ENCODE measurements around the gene PLEK2. TPM values are rescaled to one million over a fixed set of nuclear protein-coding genes. Genes with fewer than 3 reads are reported as not detected.

PLEK2 gene
- total and polyA plus RNA-seq, 11 donors, result 0.30 to 2.6 (median 0.87) TPM; not detected in 4

DNA sequence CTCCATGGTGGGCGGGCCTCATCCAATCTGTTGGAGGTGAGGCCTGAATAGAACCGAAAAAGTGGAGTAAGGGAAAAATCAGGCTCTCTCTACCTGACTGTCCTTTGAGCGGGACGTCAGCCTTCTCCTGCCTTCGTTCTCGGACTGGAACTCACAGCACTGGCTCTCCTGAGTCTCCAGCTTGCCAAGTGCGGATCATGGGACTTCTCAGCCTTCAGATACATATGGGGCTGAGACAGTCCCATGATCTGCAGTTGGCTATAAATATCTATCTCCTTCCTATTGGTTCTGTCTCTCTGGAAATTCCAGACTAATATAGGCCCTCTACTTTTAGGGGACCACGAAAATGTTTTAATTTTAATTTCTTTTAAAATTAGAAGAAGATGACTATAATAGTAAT, 29.7 kb upstream of the PLEK2 start:
- Histone ChIP-seq H3K4me1 (peaks cover 0 to 26% (median 3%) of the 10 kb centered on the region in 12 donors), H3K9me3 (no peaks in the 10 kb centered on the region), H3K27ac (peak overlapping the region in 3 of 12 donors; percentile 11 to 48 (median 47)), H3K27me3 (no peaks in the 10 kb centered on the region), H3K4me3 (no peak overlapping the region), H3K36me3 (no peaks in the 10 kb centered on the region)
- peak; percentile 48 to 82 (median 58) for ATAC-seq
- intact Hi-C loops (cut with DNase I), result no loop called here
- no peak for TF ChIP-seq POLR2A (IDR thresholded peaks at IDR 0.05)
- TF ChIP-seq, protein P1, sequence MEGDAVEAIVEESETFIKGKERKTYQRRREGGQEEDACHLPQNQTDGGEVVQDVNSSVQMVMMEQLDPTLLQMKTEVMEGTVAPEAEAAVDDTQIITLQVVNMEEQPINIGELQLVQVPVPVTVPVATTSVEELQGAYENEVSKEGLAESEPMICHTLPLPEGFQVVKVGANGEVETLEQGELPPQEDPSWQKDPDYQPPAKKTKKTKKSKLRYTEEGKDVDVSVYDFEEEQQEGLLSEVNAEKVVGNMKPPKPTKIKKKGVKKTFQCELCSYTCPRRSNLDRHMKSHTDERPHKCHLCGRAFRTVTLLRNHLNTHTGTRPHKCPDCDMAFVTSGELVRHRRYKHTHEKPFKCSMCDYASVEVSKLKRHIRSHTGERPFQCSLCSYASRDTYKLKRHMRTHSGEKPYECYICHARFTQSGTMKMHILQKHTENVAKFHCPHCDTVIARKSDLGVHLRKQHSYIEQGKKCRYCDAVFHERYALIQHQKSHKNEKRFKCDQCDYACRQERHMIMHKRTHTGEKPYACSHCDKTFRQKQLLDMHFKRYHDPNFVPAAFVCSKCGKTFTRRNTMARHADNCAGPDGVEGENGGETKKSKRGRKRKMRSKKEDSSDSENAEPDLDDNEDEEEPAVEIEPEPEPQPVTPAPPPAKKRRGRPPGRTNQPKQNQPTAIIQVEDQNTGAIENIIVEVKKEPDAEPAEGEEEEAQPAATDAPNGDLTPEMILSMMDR (IDR thresholded peaks at IDR 0.05), result no peak
- peak in 1 of 5 donors; percentile 74 for DNase-seq
- WGBS, 4 donors, result 61 to 71% (median 66%) methylated on average over 8 of the region's 8 CpGs

DNA sequence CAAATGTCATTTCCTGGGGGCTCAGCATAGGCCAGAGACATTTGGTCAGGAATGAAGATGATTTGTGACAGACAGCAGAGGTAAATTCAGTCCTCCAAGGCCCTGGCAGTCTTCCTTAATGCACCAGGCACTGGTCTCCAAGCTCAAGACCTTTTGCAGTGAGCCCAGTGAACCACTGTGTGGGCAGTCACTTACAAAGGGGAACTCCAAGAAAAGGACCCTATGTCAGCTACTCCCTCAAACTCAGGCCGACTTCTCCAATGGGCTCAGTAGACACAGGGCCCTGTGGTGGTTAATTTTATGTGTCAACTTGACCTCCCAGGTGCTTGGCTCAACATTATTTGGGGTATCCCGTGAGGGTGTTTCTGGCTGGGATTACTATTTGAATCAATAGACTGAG, 29.3 kb upstream of the PLEK2 start:
- H3K4me3 ChIP-seq, result no peak overlapping the region
- peaks cover 0 to 2% (median 0%) of the 10 kb centered on the region in 9 donors for H3K27me3 ChIP-seq
- ATAC-seq, result no peak
- intact Hi-C loops (cut with DNase I), result no loop called here
- DNase-seq, result no peak
- no peaks in the 10 kb centered on the region for H3K9me3 ChIP-seq
- peak overlapping the region in 3 of 12 donors; percentile 11 to 48 (median 47) for H3K27ac ChIP-seq
- WGBS, 4 donors, result 87 to 94% (median 90%) methylated on average over 2 of the region's 2 CpGs
- no peaks in the 10 kb centered on the region for H3K36me3 ChIP-seq
- peaks cover 0 to 21% (median 3%) of the 10 kb centered on the region in 12 donors for H3K4me1 ChIP-seq
- TF ChIP-seq, protein P1 (IDR thresholded peaks at IDR 0.05), result no peak
- no peak for TF ChIP-seq POLR2A (IDR thresholded peaks at IDR 0.05)

DNA sequence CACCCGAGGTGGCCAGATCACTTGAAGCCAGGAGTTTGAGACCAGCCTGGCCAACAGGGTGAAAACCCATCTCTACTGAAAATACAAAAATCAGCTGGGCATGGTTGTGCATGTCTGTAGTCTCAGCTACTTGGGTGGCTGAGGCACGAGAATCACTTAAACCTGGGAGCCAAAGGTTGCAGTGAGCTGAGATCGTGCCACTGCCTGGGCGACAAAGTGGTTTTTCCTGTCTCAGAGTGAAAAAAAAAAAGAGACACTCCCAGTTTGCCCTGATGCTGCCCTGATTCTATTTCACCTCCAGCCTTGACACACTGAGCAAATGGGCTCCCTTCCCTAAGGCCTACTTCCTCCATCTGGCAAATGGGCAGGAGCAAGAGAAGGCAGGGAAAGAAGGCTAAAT, 28.5 kb upstream of the PLEK2 start:
- 87 to 92% (median 88%) methylated on average over 4 of the region's 4 CpGs for WGBS, 4 donors
- no peaks in the 10 kb centered on the region for H3K9me3 ChIP-seq
- no peak overlapping the region for H3K27ac ChIP-seq
- TF ChIP-seq, protein P1 (IDR thresholded peaks at IDR 0.05), result no peak
- no peak for TF ChIP-seq POLR2A (IDR thresholded peaks at IDR 0.05)
- DNase-seq (no peak), ATAC-seq (no peak)
- no peak overlapping the region for H3K4me3 ChIP-seq
- intact Hi-C loops (cut with DNase I), result no loop called here
- peaks cover 0 to 14% (median 1%) of the 10 kb centered on the region in 12 donors for H3K4me1 ChIP-seq
- H3K36me3 ChIP-seq, result no peaks in the 10 kb centered on the region
- H3K27me3 ChIP-seq, result peaks cover 0 to 8% (median 0%) of the 10 kb centered on the region in 9 donors

DNA sequence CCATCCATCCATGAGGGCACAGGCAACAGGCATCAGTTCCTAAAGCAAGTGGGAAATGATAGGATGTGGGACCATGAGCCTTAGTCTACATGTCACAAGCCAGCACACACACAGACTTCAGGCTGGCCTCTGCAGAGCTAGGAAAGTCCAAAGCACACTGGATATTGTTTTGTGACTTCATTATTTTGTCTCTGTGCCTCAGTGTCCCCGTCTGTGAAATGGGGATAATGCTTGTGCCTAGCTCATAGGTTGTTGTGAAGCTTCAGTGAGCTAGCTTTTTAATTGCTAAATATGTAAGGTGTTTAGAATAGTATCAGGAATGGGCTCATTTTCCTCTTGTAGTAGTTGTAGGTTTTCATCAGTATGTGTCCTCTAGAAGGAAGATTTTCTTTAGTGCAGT, 27.0 kb upstream of the PLEK2 start:
- 79 to 84% (median 82%) methylated on average over 1 of the region's 1 CpG for WGBS, 4 donors
- ATAC-seq, result no peak
- Histone ChIP-seq H3K4me3 (no peak overlapping the region), H3K36me3 (no peaks in the 10 kb centered on the region), H3K9me3 (no peaks in the 10 kb centered on the region), H3K27me3 (peaks cover 0 to 8% (median 0%) of the 10 kb centered on the region in 9 donors), H3K4me1 (peaks cover 0 to 11% (median 1%) of the 10 kb centered on the region in 12 donors), H3K27ac (no peak overlapping the region)
- TF ChIP-seq, protein P1 (IDR thresholded peaks at IDR 0.05), result no peak
- no peak for TF ChIP-seq POLR2A (IDR thresholded peaks at IDR 0.05)
- intact Hi-C loops (cut with DNase I), result no loop called here
- no peak for DNase-seq
